Thyroid gland (tissue), 4 donors: ENCODE results near the gene CEP126. TPM values are rescaled to one million over a fixed set of nuclear protein-coding genes. Genes with fewer than 3 reads are reported as not detected.

Experiments used
- DNase-seq, 2 donors: peaks; one replicate each; pipeline ENCODE4 v3.0.0-alpha.2; 2019
- H3K27ac ChIP-seq, 3 donors: fragments of 200-600 bp; sonication (generic); 1 replicate in 2 of 3; 2 replicates in 1 of 3; pipeline ENCODE4 v1.5.1; 2016 to 2019; ENCODE audit warnings: mild to moderate bottlenecking in 1 of 3, moderate library complexity in 1 of 3
- H3K27me3 ChIP-seq: fragments of 200-600 bp; sonication (generic); one replicate; pipeline ENCODE4 v1.5.1; 2019
- H3K36me3 ChIP-seq, 2 donors: fragments of 200-600 bp; sonication (generic); one replicate each; pipeline ENCODE4 v1.5.1; 2016 to 2019
- H3K4me1 ChIP-seq, 2 donors: fragments of 200-600 bp; sonication (generic); one replicate each; pipeline ENCODE4 v1.5.1; 2017 to 2019
- H3K4me3 ChIP-seq, 3 donors: fragments of 200-600 bp; sonication (generic); replicated peaks in 1 of 3; 1 replicate in 2 of 3; 2 replicates in 1 of 3; pipeline ENCODE4 v1.5.1; 2016; ENCODE audit warnings: mild to moderate bottlenecking in 1 of 3
- H3K9me3 ChIP-seq: fragments of 200-600 bp; sonication (generic); one replicate; pipeline ENCODE4 v1.5.1; 2017
- POLR2A ChIP-seq, 2 donors: fragments of 450-650 bp; IDR thresholded peaks; one replicate each; pipeline ENCODE4 v1.6.1; 2017; ENCODE audit warnings: antibody characterized with exemption in 2 of 2, mild to moderate bottlenecking in 2 of 2, moderate library complexity in 1 of 2
- WGBS, 2 donors: methylation state at CpG; one replicate each; pipeline ENCODE4 v1.1.5; 2017; 5-methylcytosine and 5-hydroxymethylcytosine counted together
- intact Hi-C: fragments of 100-400 bp; cut with DNase I; formaldehyde crosslinking; loops from one replicate; pipeline ENCODE4 v1.15.1; 2023
- total RNA-seq, 4 donors: library from RNA; depleted of rRNA; stranded (reverse); fragments of >200 nt; gene quantifications; one replicate each; pipeline ENCODE4 v1.2.3, GENCODE V29; 2016
- TF ChIP-seq, protein P1 (sequence below), 6 experiments: fragments of 200-600 bp in 3 of 6; fragments of 450-650 bp in 3 of 6; sonication (generic) in 3 of 6; IDR thresholded peaks; one replicate each; pipeline ENCODE4 v1.5.1; 2016 to 2019; ENCODE audit warnings: antibody characterized with exemption in 6 of 6, mild to moderate bottlenecking in 2 of 6, inconsistent platforms in 1 of 6, moderate library complexity in 1 of 6

CEP126 gene, protein sequence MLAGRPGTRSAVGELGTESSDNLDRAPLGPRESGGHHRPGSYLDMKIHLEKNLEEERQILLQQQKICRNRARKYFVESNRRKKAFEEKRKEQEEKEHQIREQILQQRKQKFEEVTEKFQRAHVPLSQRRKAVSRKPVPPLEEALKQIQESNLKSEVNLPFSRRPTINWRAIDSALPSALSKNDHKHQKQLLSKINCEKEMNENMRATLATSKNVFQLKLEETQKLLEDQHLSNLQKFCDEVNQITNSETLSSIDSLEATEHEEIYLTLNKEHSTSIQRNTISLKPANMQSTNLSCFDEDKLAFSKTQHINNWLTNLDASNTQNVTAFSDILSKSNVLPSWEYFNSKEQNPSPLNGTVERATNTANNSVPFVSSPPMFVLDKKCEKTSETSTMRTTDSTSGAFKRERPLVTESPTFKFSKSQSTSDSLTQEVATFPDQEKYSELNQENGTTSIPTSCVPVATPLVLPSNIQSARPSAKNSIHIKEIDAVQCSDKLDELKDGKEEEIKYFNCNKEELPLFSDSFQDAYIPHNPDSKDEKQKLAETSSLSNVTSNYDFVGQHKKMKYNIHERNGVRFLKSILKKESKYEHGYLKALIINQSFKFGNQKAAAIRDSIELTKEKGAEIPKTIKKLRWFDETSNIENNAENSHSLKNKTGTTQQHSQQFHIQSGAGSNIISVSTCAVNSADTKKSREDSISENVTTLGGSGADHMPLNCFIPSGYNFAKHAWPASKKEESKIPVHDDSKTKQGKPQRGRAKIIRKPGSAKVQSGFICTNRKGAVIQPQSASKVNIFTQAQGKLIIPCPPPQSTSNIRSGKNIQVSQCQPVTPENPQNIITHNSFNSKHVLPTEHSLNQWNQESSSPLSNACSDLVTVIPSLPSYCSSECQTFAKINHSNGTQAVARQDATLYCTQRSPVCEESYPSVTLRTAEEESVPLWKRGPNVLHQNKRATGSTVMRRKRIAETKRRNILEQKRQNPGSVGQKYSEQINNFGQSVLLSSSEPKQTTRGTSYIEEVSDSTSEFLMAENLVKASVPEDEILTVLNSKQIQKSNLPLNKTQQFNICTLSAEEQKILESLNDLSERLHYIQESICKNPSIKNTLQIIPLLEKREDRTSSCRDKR
- 10 to 100 TPM in 1 of 4 donors, 1 to 10 TPM in 3; 6.3 to 10.6 (median 8.1) TPM for total RNA-seq

DNA sequence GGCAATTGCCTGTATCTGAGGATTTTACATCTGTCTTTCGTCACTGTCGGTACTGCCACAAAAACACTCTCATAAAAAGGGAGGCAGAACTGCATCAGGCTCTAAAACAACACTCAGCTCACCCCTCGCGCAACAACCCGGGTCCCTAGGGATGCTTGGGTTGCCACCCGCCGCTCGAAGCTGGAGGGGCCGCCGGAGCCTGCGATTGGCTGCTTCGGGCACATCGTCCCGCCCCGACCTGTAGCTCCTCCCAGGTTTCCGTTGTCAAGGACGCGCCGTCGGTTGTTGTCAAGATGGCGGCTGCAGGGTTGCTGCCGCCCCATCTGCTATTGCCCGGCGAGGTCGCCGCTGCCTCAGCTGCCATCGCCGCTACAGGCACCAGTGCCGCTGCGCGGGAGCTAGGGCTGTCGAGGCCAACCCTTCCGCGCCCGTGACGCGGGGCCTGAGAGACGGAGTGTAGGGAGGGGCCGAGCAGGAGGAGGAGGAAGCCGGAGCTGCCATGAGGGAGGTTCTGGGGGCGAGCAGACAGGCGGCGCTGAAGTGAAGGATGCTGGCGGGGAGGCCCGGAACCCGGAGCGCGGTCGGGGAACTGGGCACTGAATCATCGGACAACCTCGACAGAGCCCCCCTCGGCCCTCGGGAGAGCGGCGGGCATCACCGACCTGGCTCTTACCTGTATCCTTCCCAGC, at the start of gene CEP126:
Gene CEP126, plus strand, starts transcription at position 273 of the 689 bp plus-strand sequence. Its CDS starts 275 bp downstream, at position 548.
- intact Hi-C loops = no loop called here
- TF ChIP-seq, protein P1, sequence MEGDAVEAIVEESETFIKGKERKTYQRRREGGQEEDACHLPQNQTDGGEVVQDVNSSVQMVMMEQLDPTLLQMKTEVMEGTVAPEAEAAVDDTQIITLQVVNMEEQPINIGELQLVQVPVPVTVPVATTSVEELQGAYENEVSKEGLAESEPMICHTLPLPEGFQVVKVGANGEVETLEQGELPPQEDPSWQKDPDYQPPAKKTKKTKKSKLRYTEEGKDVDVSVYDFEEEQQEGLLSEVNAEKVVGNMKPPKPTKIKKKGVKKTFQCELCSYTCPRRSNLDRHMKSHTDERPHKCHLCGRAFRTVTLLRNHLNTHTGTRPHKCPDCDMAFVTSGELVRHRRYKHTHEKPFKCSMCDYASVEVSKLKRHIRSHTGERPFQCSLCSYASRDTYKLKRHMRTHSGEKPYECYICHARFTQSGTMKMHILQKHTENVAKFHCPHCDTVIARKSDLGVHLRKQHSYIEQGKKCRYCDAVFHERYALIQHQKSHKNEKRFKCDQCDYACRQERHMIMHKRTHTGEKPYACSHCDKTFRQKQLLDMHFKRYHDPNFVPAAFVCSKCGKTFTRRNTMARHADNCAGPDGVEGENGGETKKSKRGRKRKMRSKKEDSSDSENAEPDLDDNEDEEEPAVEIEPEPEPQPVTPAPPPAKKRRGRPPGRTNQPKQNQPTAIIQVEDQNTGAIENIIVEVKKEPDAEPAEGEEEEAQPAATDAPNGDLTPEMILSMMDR (IDR thresholded peaks at IDR 0.05) = peak in 4 of 6 experiments; percentile 28 to 56 (median 45)
- peak in 1 of 2 donors; percentile 73 for TF ChIP-seq POLR2A (IDR thresholded peaks at IDR 0.05)
- H3K4me3 ChIP-seq = peak within 1 kb of the TSS; percentile 56 to 86 (median 58)
- whole genome bisulfite sequencing, 2 donors = 0 to 1% methylated on average over 24 to 43 of the region's 56 CpGs
- peaks cover 6 to 7% of the 10 kb centered on the region in 2 donors for H3K4me1 ChIP-seq
- H3K27me3 ChIP-seq = no peaks in the 10 kb centered on the region
- no peaks in the 10 kb centered on the region for H3K9me3 ChIP-seq
- peak within 1 kb of the TSS; percentile 64 to 82 (median 77) for H3K27ac ChIP-seq
- peak; percentile 92 to 94 for DNase-seq
- no peaks in the 10 kb centered on the region for H3K36me3 ChIP-seq

DNA sequence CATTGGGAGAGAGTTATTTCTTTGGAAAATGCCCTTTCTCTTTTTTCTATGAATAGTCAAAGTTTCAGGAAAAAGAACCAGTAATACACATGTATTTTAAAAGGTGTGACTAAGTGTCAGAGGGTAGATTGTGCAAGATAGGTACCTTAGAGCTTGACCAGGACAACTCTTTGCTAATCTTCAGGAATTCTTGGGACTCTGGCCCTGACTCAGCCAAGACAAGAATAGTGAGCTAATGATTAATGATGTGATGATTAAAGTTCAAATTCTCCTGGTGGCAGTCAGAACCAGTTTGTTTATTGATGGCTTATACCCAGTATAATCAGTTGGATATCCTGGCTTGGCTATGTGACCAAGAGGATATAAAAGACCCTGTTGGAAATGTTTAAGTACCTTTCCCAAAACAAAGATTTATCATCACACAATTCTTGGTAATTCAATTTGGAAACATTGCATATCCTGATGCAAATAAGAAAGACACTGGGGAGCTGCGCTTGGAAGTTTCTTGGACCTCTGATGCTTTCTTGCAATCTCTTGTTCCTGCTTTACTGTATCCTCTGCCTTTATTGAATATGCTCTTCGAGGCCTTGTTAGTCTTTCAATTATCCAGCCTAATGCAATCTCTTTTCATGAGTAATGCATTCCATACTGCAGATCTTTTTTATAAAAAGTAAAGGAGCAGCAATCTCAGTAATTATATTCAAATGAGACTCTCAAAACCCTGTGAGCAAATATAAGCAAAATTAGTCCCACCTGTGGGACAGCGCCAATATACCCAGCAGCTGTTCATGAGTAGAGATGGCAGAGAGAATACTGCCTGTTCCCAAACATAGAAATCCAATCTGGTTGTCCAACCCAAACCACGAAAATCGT, 48.0 kb upstream of the CEP126 start:
- intact Hi-C loops = no loop called here
- H3K27me3 ChIP-seq = no peaks in the 10 kb centered on the region
- no peaks in the 10 kb centered on the region for H3K4me1 ChIP-seq
- H3K36me3 ChIP-seq = no peaks in the 10 kb centered on the region
- DNase-seq = no peak
- H3K4me3 ChIP-seq = no peak overlapping the region
- 78 to 89% methylated on average over 5 of the region's 5 CpGs for WGBS, 2 donors
- no peaks in the 10 kb centered on the region for H3K9me3 ChIP-seq
- H3K27ac ChIP-seq = no peak overlapping the region
- TF ChIP-seq POLR2A (IDR thresholded peaks at IDR 0.05) = no peak
- TF ChIP-seq, protein P1 (IDR thresholded peaks at IDR 0.05) = no peak

DNA sequence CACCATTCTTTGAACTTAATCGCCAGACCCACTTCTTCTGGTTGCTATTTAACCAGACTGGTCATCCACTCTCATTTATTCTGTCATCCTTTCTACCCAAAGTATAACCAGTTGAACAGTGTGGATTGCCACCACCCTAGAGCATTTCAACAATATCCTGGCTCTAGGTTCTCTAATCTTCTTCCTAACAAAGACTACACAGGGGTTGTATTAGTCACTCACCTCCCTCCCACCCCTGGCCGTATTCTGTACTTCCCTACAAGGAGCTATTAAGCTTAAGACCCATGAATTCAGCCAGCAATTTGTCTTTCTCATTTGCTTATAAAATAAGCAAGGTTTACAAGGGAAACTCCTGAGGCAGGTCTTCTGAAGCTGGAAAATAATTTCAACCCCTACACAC, 46.9 kb upstream of the CEP126 start:
- Histone ChIP-seq H3K4me1 (no peaks in the 10 kb centered on the region), H3K27ac (no peak overlapping the region), H3K36me3 (no peaks in the 10 kb centered on the region), H3K27me3 (no peaks in the 10 kb centered on the region), H3K4me3 (no peak overlapping the region), H3K9me3 (no peaks in the 10 kb centered on the region)
- intact Hi-C loops = no loop called here
- WGBS, 2 donors = 91 to 92% methylated on average over 2 of the region's 2 CpGs
- TF ChIP-seq, protein P1 (IDR thresholded peaks at IDR 0.05) = no peak
- TF ChIP-seq POLR2A (IDR thresholded peaks at IDR 0.05) = no peak
- no peak for DNase-seq

DNA sequence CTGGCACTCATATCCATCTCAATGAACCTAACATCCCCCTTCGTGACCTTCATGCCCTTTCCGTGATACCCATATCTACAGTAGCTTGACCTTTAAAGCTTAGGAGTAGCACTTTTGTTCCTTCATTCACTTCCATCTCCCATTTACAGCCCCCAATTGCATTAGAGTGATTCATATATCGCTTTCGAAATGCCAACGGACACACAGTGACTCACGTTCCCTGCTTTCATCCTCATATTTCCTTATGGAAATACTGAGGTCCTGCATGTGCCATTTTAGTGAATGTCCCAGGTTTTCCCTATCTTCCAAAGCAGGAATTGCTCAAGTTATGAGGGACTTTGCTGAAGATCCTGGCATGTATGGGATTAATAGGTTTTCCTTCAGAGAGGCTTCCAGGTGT, 44.3 kb upstream of the CEP126 start:
- Histone ChIP-seq H3K4me1 (no peaks in the 10 kb centered on the region), H3K27me3 (no peaks in the 10 kb centered on the region), H3K4me3 (no peak overlapping the region), H3K27ac (no peak overlapping the region), H3K9me3 (no peaks in the 10 kb centered on the region), H3K36me3 (no peaks in the 10 kb centered on the region)
- TF ChIP-seq, protein P1 (IDR thresholded peaks at IDR 0.05) = no peak
- no peak for TF ChIP-seq POLR2A (IDR thresholded peaks at IDR 0.05)
- intact Hi-C loops = no loop called here
- WGBS, 2 donors = 95 to 96% methylated on average over 6 of the region's 6 CpGs
- no peak for DNase-seq
